Measurements from ENCODE around the gene MYO1F.

DNA sequence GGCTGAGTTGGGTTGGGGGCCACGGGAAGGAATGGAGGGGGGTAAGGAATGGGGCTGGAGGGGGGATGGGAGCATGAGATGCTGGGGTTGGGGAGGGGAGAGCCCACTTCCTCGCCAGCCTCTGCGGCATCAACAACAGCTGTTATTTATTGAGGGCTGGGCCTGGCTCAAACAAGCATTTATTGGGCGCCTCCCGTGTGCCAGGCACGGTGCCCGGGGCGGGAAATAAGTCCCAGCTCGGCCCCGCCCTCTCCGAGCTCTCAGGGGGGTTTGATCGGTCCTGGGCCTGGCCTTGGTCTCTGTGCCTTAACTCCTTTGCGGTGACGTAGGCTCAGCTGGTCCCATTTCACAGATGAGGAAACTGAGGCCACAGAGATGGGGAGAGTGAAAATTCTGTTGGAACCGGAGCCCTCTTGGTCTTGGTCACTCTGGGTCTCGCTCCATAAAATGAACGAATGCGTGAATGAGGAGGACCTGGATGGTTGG lies 34.2 kb upstream of the MYO1F start:
- no peak for TF ChIP-seq EZH2 (IDR thresholded peaks at IDR 0.05; ENCODE audit: insufficient read depth, poor library complexity, severe bottlenecking)
- no peak for TF ChIP-seq EZH2phosphoT487 (IDR thresholded peaks at IDR 0.05; ENCODE audit: insufficient read depth, low read depth)
